Panc1 (cell line): ENCODE data around the gene SMARCB1.

Experiments
- CTCF ChIP-seq: fragments of 450-650 bp; IDR thresholded peaks from 2 replicates; pipeline ENCODE4 v1.5.1; 2017; ENCODE audit warnings: mild to moderate bottlenecking
- POLR2AphosphoS5 ChIP-seq: IDR thresholded peaks from 2 replicates; pipeline ENCODE4 v1.6.1; 2012; ENCODE audit warnings: mild to moderate bottlenecking, low read depth, low read length, moderate library complexity

- TF ChIP-seq CTCF (no peak), POLR2AphosphoS5 (no peak)
Measured at GRCh38 chr22:23773483-23774113, 13.2 kb upstream of the SMARCB1 start.
